OCI-LY3 (cell line): ENCODE data around the gene C11orf24.
"Not testable (repeated sequence)": the region's sequence is repeated elsewhere in the genome, so short reads cannot be mapped to it uniquely, and the experiment has no call there.

Source experiments
- H2AFZ ChIP-seq: fragments of 200-600, 300-600 bp; shearing (Covaris generic); 2 replicates; pipeline ENCODE4 v1.6.0; 2014; ENCODE audit warnings: antibody characterized with exemption, low read depth, low read length
- H3K27ac ChIP-seq: fragments of 200-600, 300-600 bp; sonication (generic); 2 replicates; pipeline ENCODE4 v1.5.1; 2014; ENCODE audit warnings: mild to moderate bottlenecking, low read length, moderate library complexity, mixed read lengths
- H3K27me3 ChIP-seq: fragments of 200-600, 300-600 bp; sonication (generic); 2 replicates; pipeline ENCODE4 v1.6.1; 2014; ENCODE audit warnings: low read depth, low read length, mixed read lengths
- H3K36me3 ChIP-seq: fragments of 200-600, 300-600 bp; sonication (generic); replicated peaks from 2 replicates; pipeline ENCODE3; 2014; ENCODE audit warnings: low read depth, low read length, mixed read lengths
- H3K4me1 ChIP-seq: fragments of 300-600, 200-600 bp; sonication (generic); 2 replicates; pipeline ENCODE4 v1.6.1; 2014; ENCODE audit warnings: low read length, mixed read lengths
- H3K4me2 ChIP-seq: fragments of 200-600, 300-600 bp; sonication (generic); 2 replicates; pipeline ENCODE4 v1.6.1; 2014; ENCODE audit warnings: low read length, mixed read lengths
- H3K4me3 ChIP-seq: fragments of 300-600, 200-600 bp; sonication (generic); 2 replicates; pipeline ENCODE4 v1.5.1; 2014; ENCODE audit warnings: antibody characterized with exemption, mild to moderate bottlenecking, low read length, moderate library complexity
- H3K79me2 ChIP-seq: fragments of 300-600, 200-600 bp; shearing (Covaris generic); 2 replicates; pipeline ENCODE4 v1.6.1; 2014; ENCODE audit warnings: mild to moderate bottlenecking, low read length, mixed read lengths
- H3K9ac ChIP-seq: fragments of 300-600, 200-600 bp; shearing (Covaris generic); 2 replicates; pipeline ENCODE4 v1.6.0; 2014; ENCODE audit warnings: mild to moderate bottlenecking, low read length, moderate library complexity
- H3K9me3 ChIP-seq: fragments of 200-600, 300-600 bp; shearing (Covaris generic); 2 replicates; pipeline ENCODE4 v1.6.1; 2014; ENCODE audit warnings: low read length, mixed read lengths; ENCODE audit not compliant: insufficient read depth
- H4K20me1 ChIP-seq: fragments of 200-600, 300-600 bp; sonication (generic); 2 replicates; pipeline ENCODE4 v1.6.1; 2016; ENCODE audit warnings: low read length, mixed read lengths; ENCODE audit not compliant: insufficient read depth
- CTCF ChIP-seq: fragments of 200-600, 300-600 bp; sonication (generic); IDR thresholded peaks from 2 replicates; pipeline ENCODE4 v1.5.1; 2014; ENCODE audit warnings: antibody characterized with exemption, low read length, low read depth
- EZH2phosphoT487 ChIP-seq: fragments of 200-600 bp; shearing (Covaris generic); IDR thresholded peaks from 2 replicates; pipeline ENCODE4 v1.6.1; 2018; ENCODE audit warnings: antibody characterized with exemption, mixed run types, low read depth

Gene C11orf24

GRCh38 chr11:68289456-68289855 is 17.7 kb upstream of the C11orf24 start:
- H4K20me1 ChIP-seq = no peaks in the 10 kb centered on the region
- H2AFZ ChIP-seq = no peak overlapping the region
- H3K27me3 ChIP-seq = no peaks in the 10 kb centered on the region
- H3K4me2 ChIP-seq = no peak overlapping the region
- no peak overlapping the region for H3K4me3 ChIP-seq
- no peaks in the 10 kb centered on the region for H3K36me3 ChIP-seq
- no peak overlapping the region for H3K9ac ChIP-seq
- no peak overlapping the region for H3K27ac ChIP-seq
- peaks cover 14% of the 10 kb centered on the region for H3K4me1 ChIP-seq
- no peaks in the 10 kb centered on the region for H3K79me2 ChIP-seq
- peaks cover 13% of the 10 kb centered on the region for H3K9me3 ChIP-seq
- no peak for TF ChIP-seq CTCF

GRCh38 chr11:68287419-68287818 is 15.6 kb upstream of the C11orf24 start:
- no peak overlapping the region for H3K4me2 ChIP-seq
- H3K9me3 ChIP-seq = peaks cover 13% of the 10 kb centered on the region
- no peak overlapping the region for H2AFZ ChIP-seq
- no peak overlapping the region for H3K27ac ChIP-seq
- TF ChIP-seq EZH2phosphoT487 (no peak), CTCF (no peak)
- no peak overlapping the region for H3K9ac ChIP-seq
- H3K36me3 ChIP-seq = no peaks in the 10 kb centered on the region
- H4K20me1 ChIP-seq = no peaks in the 10 kb centered on the region
- no peaks in the 10 kb centered on the region for H3K79me2 ChIP-seq
- H3K4me3 ChIP-seq = no peak overlapping the region
- H3K4me1 ChIP-seq = peaks cover 3% of the 10 kb centered on the region
- no peaks in the 10 kb centered on the region for H3K27me3 ChIP-seq

GRCh38 chr11:68284588-68284987 is 12.8 kb upstream of the C11orf24 start:
- not testable (repeated sequence) for H3K27ac ChIP-seq, H4K20me1 ChIP-seq
- peaks cover 12% of the 10 kb centered on the region for H3K9me3 ChIP-seq

GRCh38 chr11:68282861-68283230 is 11.1 kb upstream of the C11orf24 start:
- Histone ChIP-seq H3K79me2 (no peaks in the 10 kb centered on the region), H3K27me3 (no peaks in the 10 kb centered on the region), H3K9me3 (0 out of 2 replicates have a peak, but pooled peaks cover 5% of the 10 kb centered on the region), H3K27ac (no peak overlapping the region), H3K36me3 (no peaks in the 10 kb centered on the region), H3K9ac (no peak overlapping the region), H2AFZ (no peak overlapping the region), H3K4me3 (no peak overlapping the region), H3K4me2 (no peak overlapping the region), H4K20me1 (no peaks in the 10 kb centered on the region), H3K4me1 (peaks cover 13% of the 10 kb centered on the region)
- TF ChIP-seq EZH2phosphoT487 (no peak), CTCF (no peak)

More at GRCh38 chr11:68284588-68284987, 12.8 kb upstream of the C11orf24 start:
- H3K4me3 ChIP-seq, H3K4me2 ChIP-seq, H3K36me3 ChIP-seq, H3K9ac ChIP-seq, H3K79me2 ChIP-seq, H2AFZ ChIP-seq, H3K27me3 ChIP-seq: not testable (repeated sequence)
- peaks cover 13% of the 10 kb centered on the region for H3K4me1 ChIP-seq
